ENCODE measurements around the gene FAM168A.

GRCh38 chr11:73353422-73353821 lies 244.5 kb downstream of the FAM168A start:
- TF ChIP-seq CTCF (IDR thresholded peaks at IDR 0.05; ENCODE audit: insufficient read depth, low read length, poor library complexity, severe bottlenecking) (no peak), EZH2phosphoT487 (conservative IDR thresholded peaks at IDR 0.05; ENCODE audit: low read length) (no peak)
